GM10266 (cell line): ENCODE data around the gene SLC16A4.
A peak's percentile ranks its signal among the peaks of the same experiment; 100 is the strongest.

Source experiments
- DNase-seq: peaks from one replicate; pipeline ENCODE4 v3.0.0; 2012; ENCODE audit errors: extremely low spot score
- CTCF ChIP-seq: IDR thresholded peaks from 2 replicates; pipeline ENCODE4 v1.5.1; 2012; ENCODE audit warnings: mild to moderate bottlenecking, low read depth; ENCODE audit not compliant: control insufficient read depth, insufficient read depth; ENCODE audit errors: missing control alignments

SLC16A4 gene

DNA sequence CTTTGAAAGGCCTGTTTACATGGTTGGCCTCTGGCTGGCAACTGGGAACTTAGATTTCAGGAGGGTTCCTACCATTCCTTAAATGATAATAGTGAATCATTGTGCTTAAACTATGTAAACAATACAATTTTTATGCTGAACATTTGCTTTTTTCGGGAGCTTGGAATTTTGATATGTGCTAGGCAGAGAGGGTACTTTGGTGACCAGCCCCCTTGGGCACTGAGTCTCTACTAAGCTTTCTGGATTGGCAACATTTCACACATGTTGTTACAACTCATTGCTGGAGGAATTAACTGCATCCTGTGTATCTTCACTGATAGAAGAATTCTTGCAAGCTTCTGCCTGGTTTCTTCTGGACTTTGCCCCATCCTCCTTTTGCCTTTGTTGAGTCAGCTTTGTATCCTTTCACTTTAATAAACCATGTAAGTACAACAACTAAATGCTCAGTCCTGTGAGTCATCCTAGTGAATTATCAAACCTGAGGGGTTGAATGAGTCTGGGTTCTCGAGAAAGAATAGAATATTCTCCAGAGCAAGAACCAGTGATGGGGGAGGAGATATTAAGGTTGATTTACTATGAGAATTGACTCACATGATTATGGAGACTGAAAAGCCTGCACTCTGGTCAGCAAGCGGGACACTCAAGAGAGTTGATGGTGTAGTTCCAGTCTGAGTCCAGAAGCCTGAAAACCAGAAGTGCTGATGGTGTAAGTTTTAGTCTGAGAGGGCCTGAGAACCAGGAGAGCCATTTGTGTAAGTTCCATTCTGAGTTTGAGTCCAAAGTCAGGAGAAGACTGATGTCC lies 3.1 kb upstream of the SLC16A4 start:
- no peak for DNase-seq
- TF ChIP-seq CTCF, result no peak

GRCh38 chr1:110393286-110393685 lies 2.5 kb upstream of the SLC16A4 start:
- no peak for TF ChIP-seq CTCF
- no peak for DNase-seq

DNA sequence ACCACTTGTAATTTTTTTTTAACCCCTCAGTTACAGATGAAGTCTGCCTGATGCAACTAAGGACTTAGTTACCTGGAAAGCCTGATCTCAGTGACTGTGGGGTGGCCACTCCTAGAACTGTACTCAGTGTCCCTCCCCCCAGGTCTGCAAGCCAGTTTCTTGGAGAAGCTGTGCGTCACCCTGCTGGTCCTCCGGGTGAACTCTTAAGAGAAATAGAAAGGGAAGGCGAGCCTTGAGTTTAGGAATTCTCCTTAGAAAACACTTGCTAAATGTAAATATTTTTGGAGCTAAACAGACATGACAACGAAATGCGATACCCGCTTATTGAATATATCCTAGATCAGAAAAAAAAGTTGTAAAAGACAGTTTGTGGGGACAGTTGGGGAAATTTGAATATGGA lies 730 bp downstream of the SLC16A4 start:
- DNase-seq, result no peak
- TF ChIP-seq CTCF, result no peak

DNA sequence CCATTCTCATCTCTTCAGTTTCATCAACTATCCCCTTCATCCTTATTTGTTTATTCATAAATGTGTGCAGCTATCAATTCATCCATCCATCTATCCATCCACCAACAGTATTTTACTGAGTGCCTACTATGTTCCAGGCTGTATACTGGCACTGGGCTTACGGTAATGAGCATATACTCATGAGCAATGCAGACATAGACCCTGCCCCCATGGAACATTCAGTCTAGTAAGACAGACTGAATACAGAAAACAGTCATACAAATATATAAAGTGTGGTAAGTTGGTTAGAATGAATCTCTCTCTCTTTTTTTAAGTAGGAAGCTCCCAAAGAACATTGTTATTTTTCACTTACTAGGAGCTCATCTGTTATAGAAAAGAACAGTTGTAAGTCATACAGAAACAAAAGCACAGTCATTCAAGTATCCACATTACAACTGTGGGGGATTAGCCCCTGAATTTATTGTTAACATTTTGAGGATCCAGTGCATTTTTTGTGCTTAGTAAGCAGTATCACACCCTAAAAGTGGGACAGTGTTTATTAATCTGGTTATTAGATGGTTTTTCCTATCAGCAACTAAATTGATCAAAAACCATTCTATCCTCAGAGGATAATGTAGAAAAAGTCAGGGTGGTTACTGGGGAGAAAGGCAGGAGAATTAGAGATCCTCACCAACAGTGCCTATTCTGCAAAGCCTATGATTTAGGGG lies 3.6 kb downstream of the SLC16A4 start:
- TF ChIP-seq CTCF, result no peak
- no peak for DNase-seq

GRCh38 chr1:110385369-110385768 lies 5.5 kb downstream of the SLC16A4 start:
- DNase-seq, result no peak
- no peak for TF ChIP-seq CTCF

DNA sequence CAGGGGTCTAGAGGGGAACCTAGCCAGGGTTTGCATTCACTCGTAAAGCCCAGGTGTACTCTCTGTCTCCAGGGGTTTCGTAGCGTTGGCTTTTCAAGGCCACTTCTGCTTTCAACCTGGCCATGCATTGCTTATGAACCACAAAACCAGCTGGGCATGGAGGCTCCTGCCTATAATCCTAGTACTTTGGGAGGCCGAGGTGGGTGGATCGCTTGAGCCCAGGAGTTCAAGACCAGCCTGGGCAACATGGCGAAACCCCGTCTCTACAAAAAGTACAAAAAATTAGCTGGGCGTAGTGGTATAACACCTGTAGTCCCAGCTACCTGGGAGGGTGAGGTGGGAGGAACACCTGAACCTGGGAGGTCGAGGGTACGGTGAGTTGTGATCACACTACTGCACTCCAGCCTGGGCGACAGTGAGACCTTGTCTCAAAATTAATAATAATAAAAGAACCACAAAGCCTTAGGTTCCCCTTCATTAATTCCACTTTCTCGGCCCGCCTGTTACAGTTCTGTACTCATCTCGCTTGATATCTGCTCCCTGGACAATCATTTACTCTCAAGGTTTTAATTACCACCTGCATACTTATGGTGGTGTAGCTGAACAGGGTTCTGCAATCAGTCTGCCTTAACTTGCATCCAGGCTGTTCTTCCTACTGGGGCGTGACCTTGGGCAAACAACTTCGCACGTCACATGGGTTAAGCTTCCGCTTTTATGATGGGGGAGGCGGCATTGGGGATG lies 6.1 kb downstream of the SLC16A4 start:
- DNase-seq, result peak; percentile 50

More for the DNA sequence above, 6.1 kb downstream of the SLC16A4 start:
- no peak for TF ChIP-seq CTCF
